ENCODE measurements around the gene CMPK2. TPM values are rescaled to one million over a fixed set of nuclear protein-coding genes. Genes with fewer than 3 reads are reported as not detected.

CMPK2 gene
- total RNA-seq (2022; extraction: Qiagen RNA extraction) = 0.87 to 1.2 TPM (median 1.1 TPM) in 5 replicates

GRCh38 chr2:6865346-6866274, at the start of gene CMPK2:
Gene CMPK2, minus strand, starts transcription at chr2:6865907. Its CDS starts 211 bp downstream, at chr2:6865696.

GRCh38 chr2:6877402-6878304, 11.9 kb upstream of the CMPK2 start, which contains the start of gene RSAD2:
Gene RSAD2, plus strand, starts transcription at chr2:6877777. Its CDS starts 24 bp downstream, at chr2:6877801.

Other genes starting within 250 kb of the CMPK2 start
- 0.17 to 0.89 TPM (median 0.25 TPM) in 5 replicates for gene RSAD2, start 11.9 kb upstream of the CMPK2 start, total RNA-seq (2022; extraction: Qiagen RNA extraction)
- gene RNF144A, start 51.5 kb upstream of the CMPK2 start, total RNA-seq (2022; extraction: Qiagen RNA extraction) = 6.2 to 8.1 TPM (median 7.0 TPM) in 5 replicates

Measured in A549 treated with CORT108297 at 1 μM for 4 hours (cell line).